Measurements from ENCODE around the gene PIAS4. TPM values are rescaled to one million over a fixed set of nuclear protein-coding genes. Genes with fewer than 3 reads are reported as not detected.

Gene PIAS4
- total and polyA plus RNA-seq, 9 of the 15 experiments (the other 6 are each of a cell fraction or from before 2014, with no cell fraction given), result 0.27 to 34.9 (median 14.4) TPM

GRCh38 chr19:3970808-3971598, 36.5 kb upstream of the PIAS4 start, which contains the start of gene DAPK3 (continued):
- TF ChIP-seq RBM15 (IDR thresholded peaks at IDR 0.05; ENCODE audit: insufficient read depth, low read length) (no peak), BCL6 (CRISPR knock-in tag; IDR thresholded peaks at IDR 0.05) (no peak), VEZF1 (CRISPR knock-in tag; IDR thresholded peaks at IDR 0.05) (peak; percentile 83), TARDBP (IDR thresholded peaks at IDR 0.05) (no peak), ZNF583 (CRISPR knock-in tag; IDR thresholded peaks at IDR 0.05) (no peak), ZNF274 (IDR thresholded peaks at IDR 0.05; ENCODE audit: borderline replicate concordance, low read depth, low read length) (no peak), NRF1 (conservative IDR thresholded peaks at IDR 0.05 in 1 of 2, IDR thresholded peaks at IDR 0.05 in 1 of 2) (peak; percentile 90 to 92), NR2C2 (CRISPR knock-in tag; IDR thresholded peaks at IDR 0.05) (no peak), NR2C2 (tag; IDR thresholded peaks at IDR 0.05) (no peak; the same call in 1 of the 2 replicates), ATF3 (IDR thresholded peaks at IDR 0.05) (no peak), ATF3 (CRISPR knock-in tag; conservative IDR thresholded peaks at IDR 0.05) (no peak), PATZ1 (CRISPR knock-in tag; IDR thresholded peaks at IDR 0.05; ENCODE audit: borderline replicate concordance) (no peak), SPI1 (IDR thresholded peaks at IDR 0.05; ENCODE audit: borderline replicate concordance, low read depth, low read length) (no peak), ZNF311 (CRISPR knock-in tag; IDR thresholded peaks at IDR 0.05) (no peak), ADNP (tag; IDR thresholded peaks at IDR 0.05) (no peak), CBFA2T2 (conservative IDR thresholded peaks at IDR 0.05) (no peak), HMG20B (CRISPR knock-in tag; IDR thresholded peaks at IDR 0.05) (no peak), ARID3A (IDR thresholded peaks at IDR 0.05; ENCODE audit: borderline replicate concordance, low read depth, low read length) (peak; percentile 73; the same call in 1 of the 2 replicates), ZNF124 (CRISPR knock-in tag; IDR thresholded peaks at IDR 0.05) (no peak), ZNF41 (CRISPR knock-in tag; conservative IDR thresholded peaks at IDR 0.05) (no peak), DLX4 (CRISPR knock-in tag; IDR thresholded peaks at IDR 0.05) (no peak), POLR2B (IDR thresholded peaks at IDR 0.05; ENCODE audit: low read depth, partially characterized antibody) (peak; percentile 51), NFATC3 (IDR thresholded peaks at IDR 0.05) (no peak), TCF7L2 (IDR thresholded peaks at IDR 0.05; ENCODE audit: low read depth, low read length) (no peak)
